H1 (cell line): ENCODE results near the gene FXYD5. TPM values are rescaled to one million over a fixed set of nuclear protein-coding genes. Genes with fewer than 3 reads are reported as not detected.

Experiments used
- CTCF ChIA-PET: fragments of 300-600 bp; sonication (Branson Sonifier 250); formaldehyde crosslinking; loops from one replicate; lab custom pipeline; 2021; ENCODE audit not compliant: partially characterized antibody; lab: Charles Lee
- POLR2A ChIA-PET: fragments of 300-600 bp; sonication (Branson Sonifier 250); formaldehyde crosslinking; loops from one replicate; lab custom pipeline; 2021; ENCODE audit warnings: inconsistent platforms; ENCODE audit not compliant: partially characterized antibody; lab: Charles Lee
- DNase-seq, 2 experiments: peaks; one replicate each; pipeline versions ENCODE4 v3.0.0 to v3.0.0-alpha.2; 2010 to 2022; ENCODE audit warnings: low spot score in 2 of 2, low read depth in 1 of 2, mixed read lengths in 1 of 2
- FAIRE-seq: peaks from 2 replicates; lab custom pipeline; 2011; peaks lifted over from hg19 to GRCh38; lab: Jason Lieb, UNC
- H2AFZ ChIP-seq: 2 replicates; pipeline ENCODE4 v1.8.1; 2012; ENCODE audit warnings: low read length, inconsistent platforms
- H2AK5ac ChIP-seq: 2 replicates; pipeline ENCODE4 v1.6.1; 2013; ENCODE audit warnings: low read depth, low read length
- H2BK120ac ChIP-seq: replicated peaks from 2 replicates; pipeline ENCODE3; 2013; ENCODE audit warnings: low read depth, low read length, inconsistent platforms
- H2BK12ac ChIP-seq: 2 replicates; pipeline ENCODE4 v1.6.1; 2013; ENCODE audit warnings: low read depth, low read length
- H2BK15ac ChIP-seq: 2 replicates; pipeline ENCODE4 v1.6.1; 2013; ENCODE audit warnings: low read length
- H2BK20ac ChIP-seq: 2 replicates; pipeline ENCODE4 v1.6.1; 2013; ENCODE audit warnings: low read length
- H2BK5ac ChIP-seq: 2 replicates; pipeline ENCODE4 v1.6.1; 2013; ENCODE audit warnings: low read depth, low read length
- H3K14ac ChIP-seq: 2 replicates; pipeline ENCODE4 v1.6.1; 2013; ENCODE audit warnings: inconsistent platforms; ENCODE audit not compliant: insufficient read length
- H3K18ac ChIP-seq: 2 replicates; pipeline ENCODE4 v1.6.1; 2013; ENCODE audit warnings: low read length; ENCODE audit errors: extremely low read depth
- H3K23ac ChIP-seq: 2 replicates; pipeline ENCODE4 v1.6.1; 2013; ENCODE audit warnings: inconsistent platforms; ENCODE audit not compliant: insufficient read length
- H3K23me2 ChIP-seq: 2 replicates; pipeline ENCODE4 v1.6.1; 2013; ENCODE audit warnings: low read depth, low read length
- H3K27ac ChIP-seq: 2 replicates; pipeline ENCODE4 v1.6.1; 2011; ENCODE audit warnings: low read depth, low read length, inconsistent platforms
- H3K27me3 ChIP-seq, 4 experiments: replicated peaks in 1 of 4; 1 replicate in 1 of 4; 2 replicates in 3 of 4; pipeline versions ENCODE4 v1.6.1 to v1.8.1; 2011 to 2013; ENCODE audit warnings: low read length in 3 of 4, mild to moderate bottlenecking in 3 of 4, inconsistent platforms in 2 of 4, mixed read lengths in 2 of 4, moderate library complexity in 1 of 4; ENCODE audit not compliant: control insufficient read depth in 3 of 4, insufficient read depth in 3 of 4; ENCODE audit errors: extremely low read depth in 1 of 4
- H3K36me3 ChIP-seq, 4 experiments: 2 replicates each; pipeline versions ENCODE4 v1.6.1 to v1.8.1; 2011 to 2013; ENCODE audit warnings: mild to moderate bottlenecking in 4 of 4, low read length in 3 of 4, moderate library complexity in 2 of 4, control low read depth in 1 of 4, inconsistent platforms in 1 of 4; ENCODE audit not compliant: insufficient read depth in 4 of 4, control insufficient read depth in 2 of 4
- H3K4ac ChIP-seq: replicated peaks from 2 replicates; pipeline ENCODE3; 2013; ENCODE audit warnings: low read length, low read depth, mixed read lengths, inconsistent platforms; ENCODE audit not compliant: insufficient read length
- H3K4me1 ChIP-seq, 4 experiments: replicated peaks in 1 of 4; 1 replicate in 1 of 4; 2 replicates in 3 of 4; pipeline versions ENCODE4 v1.6.1 to v1.8.1; 2011 to 2013; ENCODE audit warnings: low read length in 3 of 4, inconsistent platforms in 2 of 4, mixed read lengths in 1 of 4; ENCODE audit not compliant: insufficient read depth in 4 of 4, control insufficient read depth in 3 of 4
- H3K4me2 ChIP-seq, 2 experiments: 2 replicates each; pipeline versions ENCODE4 v1.6.1 to v1.8.1; 2011 to 2013; ENCODE audit warnings: low read depth in 2 of 2, low read length in 2 of 2, control low read depth in 1 of 2, inconsistent platforms in 1 of 2, mild to moderate bottlenecking in 1 of 2; ENCODE audit not compliant: insufficient read depth in 1 of 2
- H3K4me3 ChIP-seq, 4 experiments: fragments of 200-600, 300-600 bp in 1 of 4; sonication (generic), shearing (Covaris generic), sonication (Bioruptor Twin) in 1 of 4; 2 replicates each; pipeline versions ENCODE4 v1.5.1 to v1.8.1; 2011 to 2016; ENCODE audit warnings: low read length in 4 of 4, low read depth in 3 of 4, control low read depth in 2 of 4, inconsistent platforms in 2 of 4, mild to moderate bottlenecking in 2 of 4, mixed read lengths in 1 of 4, moderate library complexity in 1 of 4; ENCODE audit not compliant: insufficient read depth in 2 of 4; ENCODE audit errors: extremely low read depth in 1 of 4
- H3K56ac ChIP-seq: replicated peaks from 2 replicates; pipeline ENCODE3; 2013; ENCODE audit warnings: low read depth, mild to moderate bottlenecking, mixed read lengths, low read length, inconsistent platforms; ENCODE audit not compliant: insufficient read length
- H3K79me1 ChIP-seq: 2 replicates; pipeline ENCODE4 v1.6.1; 2013; ENCODE audit warnings: low read depth, low read length, control low read depth
- H3K79me2 ChIP-seq, 2 experiments: 2 replicates each; pipeline versions ENCODE4 v1.6.1 to v1.8.1; 2012 to 2013; ENCODE audit warnings: low read length in 2 of 2, mild to moderate bottlenecking in 2 of 2, inconsistent platforms in 1 of 2; ENCODE audit not compliant: insufficient read depth in 2 of 2, control insufficient read depth in 1 of 2
- H3K9ac ChIP-seq, 4 experiments: replicated peaks in 1 of 4; 1 replicate in 1 of 4; 2 replicates in 3 of 4; pipeline versions ENCODE4 v1.6.1 to v1.8.1; 2011 to 2013; ENCODE audit warnings: low read depth in 3 of 4, low read length in 3 of 4, control low read depth in 2 of 4, mild to moderate bottlenecking in 2 of 4, moderate library complexity in 2 of 4, inconsistent platforms in 1 of 4; ENCODE audit errors: extremely low read depth in 1 of 4
- H3K9me3 ChIP-seq, 2 experiments: 2 replicates each; pipeline versions ENCODE4 v1.6.1 to v1.8.1; 2012 to 2013; ENCODE audit warnings: mild to moderate bottlenecking in 2 of 2, moderate library complexity in 2 of 2, control low read depth in 1 of 2, inconsistent platforms in 1 of 2, low read depth in 1 of 2, low read length in 1 of 2, mixed read lengths in 1 of 2; ENCODE audit not compliant: insufficient read depth in 2 of 2
- H4K20me1 ChIP-seq, 2 experiments: replicated peaks in 1 of 2; 2 replicates each; pipeline versions ENCODE3 to v1.8.1; 2011 to 2013; ENCODE audit warnings: inconsistent platforms in 2 of 2, low read length in 2 of 2, mild to moderate bottlenecking in 1 of 2; ENCODE audit not compliant: insufficient read depth in 2 of 2, control insufficient read depth in 1 of 2
- H4K5ac ChIP-seq: 2 replicates; pipeline ENCODE4 v1.6.1; 2013; ENCODE audit warnings: low read length, low read depth, mixed read lengths, inconsistent platforms; ENCODE audit not compliant: insufficient read length
- H4K8ac ChIP-seq: 2 replicates; pipeline ENCODE4 v1.8.0; 2013; ENCODE audit warnings: mild to moderate bottlenecking, moderate library complexity, low read length, inconsistent platforms; ENCODE audit not compliant: insufficient read depth; ENCODE audit errors: extremely low read depth
- H4K91ac ChIP-seq: replicated peaks from 2 replicates; pipeline ENCODE3; 2013; ENCODE audit warnings: low read length, mixed read lengths, inconsistent platforms; ENCODE audit not compliant: insufficient read length
- CHD1 ChIP-seq: IDR thresholded peaks from 2 replicates; pipeline ENCODE4 v1.6.1; 2012; ENCODE audit warnings: low read depth, low read length, improper control_type of control experiment
- CREB1 ChIP-seq: IDR thresholded peaks from 2 replicates; pipeline ENCODE4 v1.6.1; 2012; ENCODE audit warnings: inconsistent platforms
- EP300 ChIP-seq, 2 experiments: IDR thresholded peaks; 1 replicate in 1 of 2; 2 replicates in 1 of 2; pipeline ENCODE4 v1.6.1; 2011 to 2012; ENCODE audit warnings: low read depth in 2 of 2, low read length in 2 of 2, mild to moderate bottlenecking in 2 of 2, borderline replicate concordance in 1 of 2, inconsistent platforms in 1 of 2, moderate library complexity in 1 of 2
- HDAC2 ChIP-seq, 2 experiments: fragments of 300-600 bp in 1 of 2; sonication (generic) in 1 of 2; IDR thresholded peaks; 2 replicates each; pipeline ENCODE4 v1.6.1; 2011 to 2012; ENCODE audit warnings: low read depth in 2 of 2, low read length in 2 of 2, mild to moderate bottlenecking in 2 of 2, moderate library complexity in 2 of 2, borderline replicate concordance in 1 of 2, inconsistent platforms in 1 of 2
- KDM4A ChIP-seq: IDR thresholded peaks from one replicate; pipeline ENCODE4 v1.7.1; 2012; ENCODE audit warnings: low read depth, mild to moderate bottlenecking, moderate library complexity, low read length, inconsistent platforms; ENCODE audit not compliant: severe bottlenecking
- RAD21 ChIP-seq, 2 experiments: IDR thresholded peaks in 1 of 2; conservative IDR thresholded peaks in 1 of 2; 2 replicates each; pipeline ENCODE4 v1.6.1; 2011; ENCODE audit warnings: low read depth in 2 of 2, low read length in 2 of 2, improper control_type of control experiment in 1 of 2, inconsistent platforms in 1 of 2, mild to moderate bottlenecking in 1 of 2, moderate library complexity in 1 of 2
- RNF2 ChIP-seq: fragments of 200-900, 300-1000 bp; sonication (generic); IDR thresholded peaks from 2 replicates; pipeline ENCODE4 v1.7.1; 2016; ENCODE audit warnings: borderline replicate concordance, low read depth, mild to moderate bottlenecking, antibody characterized with exemption, low read length; ENCODE audit not compliant: poor library complexity, severe bottlenecking; ENCODE audit errors: missing control alignments
- SP2 ChIP-seq: IDR thresholded peaks from 2 replicates; pipeline ENCODE4 v1.6.1; 2012; ENCODE audit warnings: mild to moderate bottlenecking, low read length, inconsistent platforms
- TAF1 ChIP-seq: IDR thresholded peaks from 2 replicates; pipeline ENCODE4 v1.6.1; 2011; ENCODE audit warnings: mild to moderate bottlenecking, low read depth, low read length
- TAF7 ChIP-seq: optimal IDR thresholded peaks from 2 replicates; pipeline ENCODE3; 2011; ENCODE audit warnings: low read depth, mild to moderate bottlenecking, inconsistent platforms, low read length, moderate library complexity, borderline replicate concordance
- WGBS, 2 experiments: shearing (Covaris generic) in 1 of 2; methylation state at CpG; one replicate each; pipeline versions ENCODE4 v1.1.6 to v1.1.7; 2013 to 2015; ENCODE audit warnings: low lambda C conversion rate in 2 of 2, mixed read lengths in 2 of 2, inconsistent platforms in 1 of 2, low coverage in 1 of 2, missing lambda C conversion rate in 1 of 2; ENCODE audit not compliant: insufficient replicate concordance in 2 of 2, insufficient coverage in 1 of 2, insufficient read length in 1 of 2; ENCODE audit errors: extremely low coverage in 1 of 2, missing lambda C conversion rate in 1 of 2; 5-methylcytosine and 5-hydroxymethylcytosine counted together
- polyA plus RNA-seq, 7 experiments: library from polyadenylated mRNA; depleted of rRNA in 3 of 7; stranded (reverse) in 5 of 7; unstranded in 2 of 7; fragments of >200 nt in 5 of 7; fragments of 200-250 nt in 2 of 7; gene quantifications; 1 replicate in 5 of 7; 2 replicates in 1 of 7; 4 replicates in 1 of 7; pipeline versions ENCODE4 v1.2.1 to v1.2.3, GENCODE V29; 2011 to 2013; ENCODE audit warnings: missing spikeins in 2 of 7, mixed read lengths in 2 of 7
- total RNA-seq: library from RNA; stranded (reverse); fragmentation: NEBNext Ultra II Directional; extraction: Animal tissue kit (Norgen Biotek cat#: 25700); gene quantifications from 2 replicates; pipeline ENCODE4 v1.2.1, GENCODE V29; 2021

The FXYD5 gene
- total and polyA plus RNA-seq, 2 of the 8 experiments (the other 6 are each of a cell fraction or from before 2014, with no cell fraction given): 99.0 to 191 TPM

- 95% methylated on average over 9 of the region's 9 CpGs; no CpG with 5 or more reads in 1 of the 2 experiments for WGBS, 2 experiments
- Histone ChIP-seq H2BK12ac (no peak overlapping the region), H2BK20ac (no peak overlapping the region), H3K23ac (no peak overlapping the region), H2AK5ac (no peak overlapping the region), H2BK15ac (no peak overlapping the region), H4K5ac (no peak overlapping the region), H3K4me2 (no peak overlapping the region), H3K9me3 (0 out of 4 replicates have a peak, but pooled peaks cover 0 to 2% of the 10 kb centered on the region in 2 experiments), H4K8ac (no peak overlapping the region), H2BK5ac (no peak overlapping the region), H3K36me3 (peaks cover 7 to 61% (median 37%) of the 10 kb centered on the region in 4 experiments; a peak in 7 of 8 replicates), H2AFZ (no peak overlapping the region), H3K18ac (no peak overlapping the region), H3K79me1 (peaks cover 6% of the 10 kb centered on the region), H3K23me2 (no peaks in the 10 kb centered on the region), H3K27me3 (no peaks in the 10 kb centered on the region), H3K4me1 (peaks cover 0 to 2% (median under 1%) of the 10 kb centered on the region in 4 experiments; a peak in 1 of 7 replicates), H4K20me1 (peaks cover 1 to 7% of the 10 kb centered on the region in 2 experiments), H3K9ac (no peak overlapping the region), H3K56ac (no peak overlapping the region), H3K4ac (no peak overlapping the region), H3K14ac (no peak overlapping the region), H3K79me2 (peaks cover 0 to 4% of the 10 kb centered on the region in 2 experiments; a peak in 1 of 4 replicates), H3K27ac (no peak overlapping the region), H3K4me3 (no peak overlapping the region), H2BK120ac (no peak overlapping the region), H4K91ac (no peak overlapping the region)
- FAIRE-seq (no peak), DNase-seq (no peak)
- CTCF ChIA-PET: interaction anchor here (0.6 to 2.4 kb wide), 9 partner anchors 10 to 348 kb away, joined by 3 to 7 read pairs (median 4); no protein-coding TSS in a partner anchor
- POLR2A ChIA-PET: interaction anchor here (0.7 to 2.3 kb wide), 6 partner anchors 8 to 18 kb away, joined by 3 to 8 read pairs (median 4); no protein-coding TSS in a partner anchor
- TF ChIP-seq RNF2 (no peak), TAF7 (no peak), KDM4A (no peak), EP300 (IDR thresholded peaks at IDR 0.05; ENCODE audit: borderline replicate concordance in 1 of 2, low read depth in 2 of 2, low read length in 2 of 2) (no peak), CHD1 (no peak), CREB1 (no peak), RAD21 (IDR thresholded peaks at IDR 0.05 in 1 of 2, conservative IDR thresholded peaks at IDR 0.05 in 1 of 2; ENCODE audit: low read depth in 2 of 2, low read length in 2 of 2) (no peak), TAF1 (no peak), SP2 (no peak), HDAC2 (IDR thresholded peaks at IDR 0.05; ENCODE audit: borderline replicate concordance in 1 of 2, low read depth in 2 of 2, low read length in 2 of 2) (no peak)
Observed at GRCh38 chr19:35160629-35161433, 6.3 kb downstream of the FXYD5 start.
